Ishikawa (cell line): ENCODE measurements around the gene ARID1B.

Experiments used
- CEBPB ChIP-seq: IDR thresholded peaks from 2 replicates; pipeline ENCODE4 v1.6.1; 2012
- CREB1 ChIP-seq: IDR thresholded peaks from 2 replicates; pipeline ENCODE4 v1.6.1; 2012; ENCODE audit warnings: low read depth
- EGR1 ChIP-seq: IDR thresholded peaks from 2 replicates; pipeline ENCODE4 v1.6.1; 2012
- EP300 ChIP-seq: IDR thresholded peaks from 2 replicates; pipeline ENCODE4 v1.6.1; 2012; ENCODE audit warnings: borderline replicate concordance
- FOXM1 ChIP-seq: IDR thresholded peaks from 2 replicates; pipeline ENCODE4 v1.6.1; 2012; ENCODE audit warnings: low read depth, borderline replicate concordance
- NFIC ChIP-seq: IDR thresholded peaks from 2 replicates; pipeline ENCODE4 v1.6.1; 2012
- RAD21 ChIP-seq: IDR thresholded peaks from 2 replicates; pipeline ENCODE4 v1.6.1; 2012; ENCODE audit warnings: low read depth
- TAF1 ChIP-seq: IDR thresholded peaks from 2 replicates; pipeline ENCODE4 v1.6.1; 2012; ENCODE audit warnings: low read depth, mild to moderate bottlenecking
- TCF12 ChIP-seq: IDR thresholded peaks from 2 replicates; pipeline ENCODE4 v1.6.1; 2012; ENCODE audit warnings: low read depth
- TEAD4 ChIP-seq: IDR thresholded peaks from 2 replicates; pipeline ENCODE4 v1.6.1; 2012
- YY1 ChIP-seq: IDR thresholded peaks from 2 replicates; pipeline ENCODE4 v1.6.1; 2012; ENCODE audit warnings: low read depth
- ZBTB7A ChIP-seq: IDR thresholded peaks from 2 replicates; pipeline ENCODE4 v1.6.1; 2012; ENCODE audit warnings: low read depth
- TF ChIP-seq, protein P1 (sequence below): IDR thresholded peaks from 2 replicates; pipeline ENCODE4 v1.6.1; 2012; ENCODE audit warnings: low read depth, mild to moderate bottlenecking
- TF ChIP-seq, protein P2 (sequence below): IDR thresholded peaks from 2 replicates; pipeline ENCODE4 v1.6.1; 2012

DNA sequence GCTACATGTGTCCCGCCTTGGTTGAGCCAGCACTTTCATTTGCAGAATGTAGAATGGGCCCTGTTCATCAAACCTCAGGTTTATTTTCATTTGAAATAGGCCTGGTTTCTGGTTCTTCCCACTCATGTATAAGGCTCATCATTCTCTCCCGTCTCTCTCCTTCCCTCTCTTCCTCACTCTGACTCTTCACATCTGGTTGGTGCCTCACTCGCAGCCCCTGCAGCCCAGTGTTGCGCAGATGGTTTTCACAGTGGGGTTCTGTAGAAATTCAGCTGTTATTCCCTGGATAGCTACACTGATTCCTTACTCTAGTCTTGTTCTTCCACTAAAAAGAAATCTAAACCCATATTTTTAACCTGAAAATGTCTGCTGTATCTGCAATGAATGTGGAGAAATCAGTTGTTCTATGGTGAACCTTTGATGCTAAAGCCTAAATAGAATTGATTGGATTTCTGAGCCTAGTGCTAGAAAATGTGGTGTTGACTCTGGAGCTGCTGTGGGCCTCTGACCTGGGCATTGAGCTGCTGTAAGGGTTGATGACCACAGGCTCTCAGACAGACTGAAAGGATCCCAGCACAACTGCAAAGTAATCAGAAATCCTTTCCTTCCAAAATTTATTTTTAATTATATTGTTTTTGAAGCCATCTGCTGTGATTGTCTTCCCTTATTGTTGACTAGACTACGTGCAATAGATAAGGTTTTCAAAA is 395.8 kb downstream of the ARID1B start:
- TF ChIP-seq RAD21 (no peak), FOXM1 (no peak), TAF1 (no peak), CEBPB (no peak), EP300 (no peak), ZBTB7A (no peak), EGR1 (no peak), CREB1 (no peak), YY1 (no peak), TEAD4 (no peak), TCF12 (no peak), NFIC (no peak)
- TF ChIP-seq, protein P1, sequence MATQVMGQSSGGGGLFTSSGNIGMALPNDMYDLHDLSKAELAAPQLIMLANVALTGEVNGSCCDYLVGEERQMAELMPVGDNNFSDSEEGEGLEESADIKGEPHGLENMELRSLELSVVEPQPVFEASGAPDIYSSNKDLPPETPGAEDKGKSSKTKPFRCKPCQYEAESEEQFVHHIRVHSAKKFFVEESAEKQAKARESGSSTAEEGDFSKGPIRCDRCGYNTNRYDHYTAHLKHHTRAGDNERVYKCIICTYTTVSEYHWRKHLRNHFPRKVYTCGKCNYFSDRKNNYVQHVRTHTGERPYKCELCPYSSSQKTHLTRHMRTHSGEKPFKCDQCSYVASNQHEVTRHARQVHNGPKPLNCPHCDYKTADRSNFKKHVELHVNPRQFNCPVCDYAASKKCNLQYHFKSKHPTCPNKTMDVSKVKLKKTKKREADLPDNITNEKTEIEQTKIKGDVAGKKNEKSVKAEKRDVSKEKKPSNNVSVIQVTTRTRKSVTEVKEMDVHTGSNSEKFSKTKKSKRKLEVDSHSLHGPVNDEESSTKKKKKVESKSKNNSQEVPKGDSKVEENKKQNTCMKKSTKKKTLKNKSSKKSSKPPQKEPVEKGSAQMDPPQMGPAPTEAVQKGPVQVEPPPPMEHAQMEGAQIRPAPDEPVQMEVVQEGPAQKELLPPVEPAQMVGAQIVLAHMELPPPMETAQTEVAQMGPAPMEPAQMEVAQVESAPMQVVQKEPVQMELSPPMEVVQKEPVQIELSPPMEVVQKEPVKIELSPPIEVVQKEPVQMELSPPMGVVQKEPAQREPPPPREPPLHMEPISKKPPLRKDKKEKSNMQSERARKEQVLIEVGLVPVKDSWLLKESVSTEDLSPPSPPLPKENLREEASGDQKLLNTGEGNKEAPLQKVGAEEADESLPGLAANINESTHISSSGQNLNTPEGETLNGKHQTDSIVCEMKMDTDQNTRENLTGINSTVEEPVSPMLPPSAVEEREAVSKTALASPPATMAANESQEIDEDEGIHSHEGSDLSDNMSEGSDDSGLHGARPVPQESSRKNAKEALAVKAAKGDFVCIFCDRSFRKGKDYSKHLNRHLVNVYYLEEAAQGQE: no peak
- TF ChIP-seq, protein P2, sequence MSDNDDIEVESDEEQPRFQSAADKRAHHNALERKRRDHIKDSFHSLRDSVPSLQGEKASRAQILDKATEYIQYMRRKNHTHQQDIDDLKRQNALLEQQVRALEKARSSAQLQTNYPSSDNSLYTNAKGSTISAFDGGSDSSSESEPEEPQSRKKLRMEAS: no peak
